NCI-H2196 (cell line): ENCODE results near the gene OR4C15.

Source experiments
- DNase-seq: peaks from one replicate; lab custom pipeline; 2025; ENCODE audit not compliant: unreplicated experiment; lab: John Stamatoyannopoulos, UW

Gene OR4C15

DNA sequence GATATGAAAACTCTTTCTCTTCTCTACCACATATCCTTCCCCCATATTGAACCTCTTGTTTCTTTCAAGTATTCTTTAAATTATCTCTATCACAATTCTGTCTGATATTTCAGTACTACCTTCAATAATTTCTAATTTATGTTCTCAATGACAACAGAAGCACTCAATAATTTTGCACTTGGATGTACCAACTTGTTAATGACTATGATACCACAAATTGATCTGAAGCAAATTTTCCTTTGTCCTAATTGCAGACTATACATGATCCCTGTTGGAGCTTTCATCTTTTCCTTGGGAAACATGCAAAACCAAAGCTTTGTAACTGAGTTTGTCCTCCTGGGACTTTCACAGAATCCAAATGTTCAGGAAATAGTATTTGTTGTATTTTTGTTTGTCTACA is at the start of gene OR4C15:
TSS of gene OR4C15 (plus strand) at position 301 of the 400 bp plus-strand sequence. CDS start at position 301, 0 bp downstream.
- no peak for DNase-seq

DNA sequence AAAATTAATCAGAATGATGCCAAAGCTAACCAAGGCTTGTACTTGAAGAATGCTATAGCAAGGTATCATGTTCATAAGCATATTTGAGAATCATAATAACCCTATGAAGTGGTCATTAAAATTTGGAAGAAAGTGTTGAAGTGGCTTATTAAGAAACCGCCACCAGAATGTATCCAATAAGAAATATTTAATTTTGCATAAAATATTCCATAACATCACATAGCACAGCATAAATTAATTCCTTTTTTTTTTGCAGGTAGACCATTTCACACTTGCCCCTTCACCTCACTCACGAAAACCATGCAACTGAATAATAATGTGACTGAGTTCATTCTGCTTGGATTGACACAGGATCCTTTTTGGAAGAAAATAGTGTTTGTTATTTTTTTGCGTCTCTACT is 17.6 kb downstream of the OR4C15 start, which contains the start of gene OR4C16:
TSS of gene OR4C16 (plus strand) at position 301 of the 400 bp plus-strand sequence. CDS start at position 301, 0 bp downstream.
- DNase-seq = no peak

DNA sequence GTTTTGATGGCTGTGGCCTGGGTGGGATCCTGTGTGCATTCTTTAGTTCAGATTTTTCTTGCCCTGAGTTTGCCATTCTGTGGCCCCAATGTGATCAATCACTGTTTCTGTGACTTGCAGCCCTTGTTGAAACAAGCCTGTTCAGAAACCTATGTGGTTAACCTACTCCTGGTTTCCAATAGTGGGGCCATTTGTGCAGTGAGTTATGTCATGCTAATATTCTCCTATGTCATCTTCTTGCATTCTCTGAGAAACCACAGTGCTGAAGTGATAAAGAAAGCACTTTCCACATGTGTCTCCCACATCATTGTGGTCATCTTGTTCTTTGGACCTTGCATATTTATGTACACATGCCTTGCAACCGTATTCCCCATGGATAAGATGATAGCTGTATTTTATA is 18.3 kb downstream of the OR4C15 start:
- DNase-seq = no peak
